Esophagus squamous epithelium (tissue), 4 donors: Measurements from ENCODE around the gene TPRG1.

Experiments
- POLR2A ChIP-seq, 4 donors: fragments of 450-650 bp; IDR thresholded peaks; one replicate each; pipeline ENCODE4 v1.6.1; 2017; ENCODE audit warnings: antibody characterized with exemption in 4 of 4, mild to moderate bottlenecking in 4 of 4, moderate library complexity in 3 of 4
- TF ChIP-seq, protein P1 (sequence below), 6 experiments: fragments of 450-650 bp in 4 of 6; fragments of 200-600 bp in 2 of 6; sonication (generic) in 2 of 6; IDR thresholded peaks; one replicate each; pipeline ENCODE4 v1.5.1; 2016 to 2019; ENCODE audit warnings: antibody characterized with exemption in 6 of 6, mild to moderate bottlenecking in 4 of 6, moderate library complexity in 4 of 6

DNA sequence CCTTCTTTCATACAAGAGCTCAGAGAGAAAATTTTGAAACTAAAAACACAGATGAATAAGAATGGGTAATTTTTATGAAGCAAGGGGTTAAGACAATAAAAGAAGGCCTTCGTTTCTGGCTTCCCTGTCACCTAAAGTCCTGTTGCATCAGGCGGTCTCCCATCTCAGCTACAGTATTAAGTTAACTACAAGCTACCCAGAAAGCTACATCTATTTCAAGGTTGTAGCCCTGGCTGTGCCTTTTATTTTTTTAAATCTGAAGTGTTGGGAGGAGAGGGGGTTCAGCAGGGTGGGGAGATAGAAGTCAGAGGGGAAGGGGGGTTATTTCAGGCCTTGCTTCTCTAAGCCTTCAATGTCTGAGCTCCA lies 183.3 kb downstream of the TPRG1 start:
- TF ChIP-seq POLR2A (IDR thresholded peaks at IDR 0.05): no peak
- TF ChIP-seq, protein P1, sequence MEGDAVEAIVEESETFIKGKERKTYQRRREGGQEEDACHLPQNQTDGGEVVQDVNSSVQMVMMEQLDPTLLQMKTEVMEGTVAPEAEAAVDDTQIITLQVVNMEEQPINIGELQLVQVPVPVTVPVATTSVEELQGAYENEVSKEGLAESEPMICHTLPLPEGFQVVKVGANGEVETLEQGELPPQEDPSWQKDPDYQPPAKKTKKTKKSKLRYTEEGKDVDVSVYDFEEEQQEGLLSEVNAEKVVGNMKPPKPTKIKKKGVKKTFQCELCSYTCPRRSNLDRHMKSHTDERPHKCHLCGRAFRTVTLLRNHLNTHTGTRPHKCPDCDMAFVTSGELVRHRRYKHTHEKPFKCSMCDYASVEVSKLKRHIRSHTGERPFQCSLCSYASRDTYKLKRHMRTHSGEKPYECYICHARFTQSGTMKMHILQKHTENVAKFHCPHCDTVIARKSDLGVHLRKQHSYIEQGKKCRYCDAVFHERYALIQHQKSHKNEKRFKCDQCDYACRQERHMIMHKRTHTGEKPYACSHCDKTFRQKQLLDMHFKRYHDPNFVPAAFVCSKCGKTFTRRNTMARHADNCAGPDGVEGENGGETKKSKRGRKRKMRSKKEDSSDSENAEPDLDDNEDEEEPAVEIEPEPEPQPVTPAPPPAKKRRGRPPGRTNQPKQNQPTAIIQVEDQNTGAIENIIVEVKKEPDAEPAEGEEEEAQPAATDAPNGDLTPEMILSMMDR (IDR thresholded peaks at IDR 0.05): no peak
